GM13976 (cell line): ENCODE results near the gene TCAIM.

Source experiments
- DNase-seq: peaks from one replicate; pipeline ENCODE4 v3.0.0; 2012; ENCODE audit warnings: low spot score
- in situ Hi-C: fragments of 300-500 bp; cut with MboI; formaldehyde crosslinking; loops from one replicate; pipeline ENCODE4 v1.12.0; 2022; ENCODE audit warnings: low sequenced_read_pairs, mixed read lengths, inconsistent platforms; ENCODE audit not compliant: unreplicated experiment
- TF ChIP-seq, protein P1 (sequence below): IDR thresholded peaks from 2 replicates; pipeline ENCODE4 v1.5.1; 2012; ENCODE audit warnings: borderline replicate concordance, mild to moderate bottlenecking; ENCODE audit not compliant: insufficient read depth; ENCODE audit errors: extremely low read depth, missing control alignments, control extremely low read depth

The TCAIM gene

GRCh38 chr3:44329946-44330345 is 8.6 kb upstream of the TCAIM start:
- TF ChIP-seq, protein P1, sequence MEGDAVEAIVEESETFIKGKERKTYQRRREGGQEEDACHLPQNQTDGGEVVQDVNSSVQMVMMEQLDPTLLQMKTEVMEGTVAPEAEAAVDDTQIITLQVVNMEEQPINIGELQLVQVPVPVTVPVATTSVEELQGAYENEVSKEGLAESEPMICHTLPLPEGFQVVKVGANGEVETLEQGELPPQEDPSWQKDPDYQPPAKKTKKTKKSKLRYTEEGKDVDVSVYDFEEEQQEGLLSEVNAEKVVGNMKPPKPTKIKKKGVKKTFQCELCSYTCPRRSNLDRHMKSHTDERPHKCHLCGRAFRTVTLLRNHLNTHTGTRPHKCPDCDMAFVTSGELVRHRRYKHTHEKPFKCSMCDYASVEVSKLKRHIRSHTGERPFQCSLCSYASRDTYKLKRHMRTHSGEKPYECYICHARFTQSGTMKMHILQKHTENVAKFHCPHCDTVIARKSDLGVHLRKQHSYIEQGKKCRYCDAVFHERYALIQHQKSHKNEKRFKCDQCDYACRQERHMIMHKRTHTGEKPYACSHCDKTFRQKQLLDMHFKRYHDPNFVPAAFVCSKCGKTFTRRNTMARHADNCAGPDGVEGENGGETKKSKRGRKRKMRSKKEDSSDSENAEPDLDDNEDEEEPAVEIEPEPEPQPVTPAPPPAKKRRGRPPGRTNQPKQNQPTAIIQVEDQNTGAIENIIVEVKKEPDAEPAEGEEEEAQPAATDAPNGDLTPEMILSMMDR, result no peak
- no peak for DNase-seq
- in situ Hi-C loops, result no loop called here

DNA sequence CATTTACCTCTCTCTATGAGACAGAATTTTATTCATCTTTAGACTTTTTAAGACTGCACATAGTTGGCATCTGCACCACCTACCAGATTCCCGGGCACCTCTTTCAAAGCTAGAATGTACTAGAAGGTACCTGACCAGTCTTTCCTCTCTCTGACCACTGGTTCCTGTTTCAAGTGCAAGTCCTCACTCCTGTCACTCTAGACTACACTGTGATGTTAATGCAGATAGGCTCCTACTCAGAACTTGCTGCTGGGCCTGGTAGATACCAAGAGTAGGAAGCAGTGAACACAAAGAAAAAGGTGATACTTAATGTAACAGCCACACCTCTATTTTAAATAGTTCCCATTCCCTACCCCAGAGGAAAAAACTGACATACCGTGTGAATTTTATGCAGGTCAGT is 8.1 kb upstream of the TCAIM start:
- in situ Hi-C loops, result no loop called here
- TF ChIP-seq, protein P1, result no peak
- no peak for DNase-seq

GRCh38 chr3:44334326-44334725 is 4.2 kb upstream of the TCAIM start:
- in situ Hi-C loops, result no loop called here
- TF ChIP-seq, protein P1, result no peak
- DNase-seq, result no peak

DNA sequence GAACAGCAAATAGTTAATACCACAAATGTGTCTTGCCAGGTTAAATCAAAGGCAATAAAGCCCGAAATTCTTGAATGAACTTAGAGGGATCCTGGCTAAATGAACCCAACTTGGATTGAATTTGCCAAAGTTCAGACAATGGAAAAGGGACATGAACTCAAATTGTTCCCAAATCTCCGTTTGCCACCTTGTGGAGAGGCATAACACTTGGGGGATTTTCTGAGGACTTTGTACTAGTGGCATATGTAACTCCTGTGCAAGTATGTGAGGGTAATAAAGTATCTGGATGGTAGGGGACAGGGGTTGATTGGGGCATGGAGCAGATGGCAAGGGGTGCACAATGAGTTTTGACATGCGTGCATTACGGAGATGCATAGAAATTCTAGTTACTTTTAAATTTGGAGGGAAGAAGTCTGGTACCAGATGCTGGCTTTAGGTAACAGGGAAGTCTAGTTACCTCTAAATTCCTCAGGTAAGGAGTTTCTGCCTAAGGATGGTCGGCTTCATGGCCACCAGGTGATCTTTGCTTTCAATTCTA is 1.2 kb upstream of the TCAIM start:
- no peak for DNase-seq
- in situ Hi-C loops, result no loop called here
- TF ChIP-seq, protein P1, result peak; percentile 6

- TF ChIP-seq, protein P1, result no peak
- in situ Hi-C loops, result no loop called here
- no peak for DNase-seq
These were observed 212 bp downstream of the TCAIM start for GRCh38 chr3:44338828-44339127.

GRCh38 chr3:44339181-44340057 is 853 bp downstream of the TCAIM start:
- TF ChIP-seq, protein P1, result no peak

More at GRCh38 chr3:44339181-44340057, 853 bp downstream of the TCAIM start:
- no peak for DNase-seq
- in situ Hi-C loops, result no loop called here
